BLaER1 treated with 17β-estradiol and CSF1 and Interleukin-3, amounts not matched to agents 10 nM and 100 nM (cell line): ENCODE results near the gene GAK.

ENCODE experiments used
- H3K27ac ChIP-seq, 11 experiments: shearing (Covaris generic); formaldehyde crosslinking; 2 replicates each; pipeline ENCODE4 v1.8.1; 2022
- H3K27me3 ChIP-seq, 11 experiments: shearing (Covaris generic); formaldehyde crosslinking; 2 replicates each; pipeline ENCODE4 v1.8.1; 2022
- H3K36me3 ChIP-seq, 11 experiments: shearing (Covaris generic); formaldehyde crosslinking; 2 replicates each; pipeline ENCODE4 v1.8.1; 2022
- H3K4me1 ChIP-seq, 10 experiments: shearing (Covaris generic); formaldehyde crosslinking; 2 replicates each; pipeline ENCODE4 v1.8.1; 2022
- H3K4me2 ChIP-seq, 11 experiments: shearing (Covaris generic); formaldehyde crosslinking; 2 replicates each; pipeline ENCODE4 v1.8.1; 2022
- H3K4me3 ChIP-seq, 10 experiments: shearing (Covaris generic); formaldehyde crosslinking; 2 replicates each; pipeline ENCODE4 v1.8.1; 2022
- H3K9ac ChIP-seq, 11 experiments: shearing (Covaris generic); formaldehyde crosslinking; 2 replicates each; pipeline ENCODE4 v1.8.1; 2022
- H3K9me3 ChIP-seq, 11 experiments: shearing (Covaris generic); formaldehyde crosslinking; replicated peaks in 1 of 11; 2 replicates each; pipeline ENCODE4 v1.8.1; 2022
- H4K20me1 ChIP-seq, 11 experiments: shearing (Covaris generic); formaldehyde crosslinking; 2 replicates each; pipeline ENCODE4 v1.8.1; 2022
- Cebpa-rat ChIP-seq, 11 experiments: shearing (Covaris generic); IDR thresholded peaks; 2 replicates each; pipeline ENCODE4 v1.8.1; 2022

The GAK gene

GRCh38 chr4:831483-831805 is 100.7 kb downstream of the GAK start:
- H3K4me3 ChIP-seq = peak overlapping the region in 2 of 10 experiments; percentile 7 to 26; a peak in 2 of 20 replicates
- peak overlapping the region in 10 of 11 experiments; percentile 64 to 83 (median 70); a peak in 15 of 22 replicates for H3K4me2 ChIP-seq
- peaks cover 29 to 53% (median 40%) of the 10 kb centered on the region in 11 experiments for H3K27me3 ChIP-seq
- H3K36me3 ChIP-seq = no peaks in the 10 kb centered on the region
- peak overlapping the region in 2 of 11 experiments; percentile 1 to 17; a peak in 2 of 22 replicates for H3K27ac ChIP-seq
- H3K9ac ChIP-seq = peak overlapping the region in 2 of 11 experiments; percentile 34 to 45; a peak in 3 of 22 replicates
- H3K9me3 ChIP-seq = peaks cover 5 to 16% (median 9%) of the 10 kb centered on the region in 11 experiments; a peak in 16 of 22 replicates
- H3K4me1 ChIP-seq = peaks cover 45 to 71% (median 63%) of the 10 kb centered on the region in 10 experiments
- peaks cover 0 to 64% (median 8%) of the 10 kb centered on the region in 11 experiments; a peak in 14 of 22 replicates for H4K20me1 ChIP-seq
- no peak for TF ChIP-seq Cebpa-rat (IDR thresholded peaks at IDR 0.05)

- peaks cover 0 to 63% (median 8%) of the 10 kb centered on the region in 11 experiments; a peak in 14 of 22 replicates for H4K20me1 ChIP-seq
- H3K4me3 ChIP-seq = peak overlapping the region in 3 of 10 experiments; percentile 7 to 26 (median 21); a peak in 2 of 20 replicates
- peak overlapping the region in 8 of 11 experiments; percentile 1 to 45 (median 34); a peak in 9 of 22 replicates for H3K9ac ChIP-seq
- H3K9me3 ChIP-seq = peaks cover 5 to 16% (median 9%) of the 10 kb centered on the region in 11 experiments; a peak in 15 of 22 replicates
- peaks cover 32 to 56% (median 43%) of the 10 kb centered on the region in 11 experiments for H3K27me3 ChIP-seq
- no peaks in the 10 kb centered on the region for H3K36me3 ChIP-seq
- H3K4me1 ChIP-seq = peaks cover 45 to 71% (median 63%) of the 10 kb centered on the region in 10 experiments
- H3K4me2 ChIP-seq = peak overlapping the region; percentile 64 to 83 (median 68)
- H3K27ac ChIP-seq = peak overlapping the region in 6 of 11 experiments; percentile 14 to 41 (median 26); a peak in 7 of 22 replicates
- TF ChIP-seq Cebpa-rat (IDR thresholded peaks at IDR 0.05) = no peak
These were observed 101.3 kb downstream of the GAK start for GRCh38 chr4:830601-831482.

GRCh38 chr4:829761-830600 is 102.1 kb downstream of the GAK start:
- Histone ChIP-seq H3K4me3 (no peak overlapping the region; a peak in 1 of 20 replicates), H3K4me2 (peak overlapping the region; percentile 64 to 83 (median 68)), H3K9me3 (peaks cover 5 to 16% (median 9%) of the 10 kb centered on the region in 11 experiments; a peak in 15 of 22 replicates), H3K4me1 (peaks cover 46 to 70% (median 62%) of the 10 kb centered on the region in 10 experiments), H3K36me3 (no peaks in the 10 kb centered on the region), H4K20me1 (peaks cover 0 to 59% (median 13%) of the 10 kb centered on the region in 11 experiments; a peak in 16 of 22 replicates), H3K27me3 (peaks cover 40 to 65% (median 51%) of the 10 kb centered on the region in 11 experiments), H3K9ac (peak overlapping the region in 8 of 11 experiments; percentile 1 to 44 (median 26); a peak in 8 of 22 replicates), H3K27ac (peak overlapping the region in 6 of 11 experiments; percentile 14 to 41 (median 26); a peak in 7 of 22 replicates)
- TF ChIP-seq Cebpa-rat (IDR thresholded peaks at IDR 0.05) = no peak

- H3K4me1 ChIP-seq = peaks cover 53 to 70% (median 62%) of the 10 kb centered on the region in 10 experiments
- H3K9me3 ChIP-seq = peaks cover 5 to 16% (median 9%) of the 10 kb centered on the region in 11 experiments; a peak in 15 of 22 replicates
- H3K4me3 ChIP-seq = no peak overlapping the region
- peaks cover 0 to 59% (median 20%) of the 10 kb centered on the region in 11 experiments; a peak in 16 of 22 replicates for H4K20me1 ChIP-seq
- H3K36me3 ChIP-seq = no peaks in the 10 kb centered on the region
- no peak for TF ChIP-seq Cebpa-rat (IDR thresholded peaks at IDR 0.05)
- peak overlapping the region in 2 of 11 experiments; percentile 14 to 31; a peak in 1 of 22 replicates for H3K9ac ChIP-seq
- H3K27me3 ChIP-seq = peaks cover 47 to 72% (median 58%) of the 10 kb centered on the region in 11 experiments
- peak overlapping the region; percentile 4 to 83 (median 67); a peak in 12 of 22 replicates for H3K4me2 ChIP-seq
- no peak overlapping the region; a peak in 1 of 22 replicates for H3K27ac ChIP-seq
These were observed 102.8 kb downstream of the GAK start for GRCh38 chr4:829291-829690.

- Histone ChIP-seq H4K20me1 (peaks cover 0 to 59% (median 25%) of the 10 kb centered on the region in 11 experiments; a peak in 17 of 22 replicates), H3K9me3 (peaks cover 5 to 16% (median 9%) of the 10 kb centered on the region in 11 experiments; a peak in 15 of 22 replicates), H3K9ac (no peak overlapping the region), H3K4me1 (peaks cover 53 to 70% (median 62%) of the 10 kb centered on the region in 10 experiments), H3K36me3 (no peaks in the 10 kb centered on the region), H3K4me3 (no peak overlapping the region), H3K4me2 (peak overlapping the region in 4 of 11 experiments; percentile 67 to 79 (median 70); a peak in 1 of 22 replicates), H3K27me3 (peaks cover 53 to 77% (median 63%) of the 10 kb centered on the region in 11 experiments), H3K27ac (no peak overlapping the region)
- TF ChIP-seq Cebpa-rat (IDR thresholded peaks at IDR 0.05) = no peak
These were observed 103.4 kb downstream of the GAK start for GRCh38 chr4:828641-829271.

- peaks cover 66 to 90% (median 77%) of the 10 kb centered on the region in 11 experiments for H3K27me3 ChIP-seq
These were observed 104.7 kb downstream of the GAK start for GRCh38 chr4:827209-828081.

More at GRCh38 chr4:827209-828081, 104.7 kb downstream of the GAK start:
- H3K4me3 ChIP-seq = no peak overlapping the region
- H3K9me3 ChIP-seq = peaks cover 5 to 14% (median 9%) of the 10 kb centered on the region in 11 experiments; a peak in 15 of 22 replicates
- no peaks in the 10 kb centered on the region for H3K36me3 ChIP-seq
- no peak overlapping the region for H3K9ac ChIP-seq
- H4K20me1 ChIP-seq = peaks cover 0 to 62% (median 38%) of the 10 kb centered on the region in 11 experiments; a peak in 17 of 22 replicates
- TF ChIP-seq Cebpa-rat (IDR thresholded peaks at IDR 0.05) = no peak
- no peak overlapping the region for H3K27ac ChIP-seq
- H3K4me1 ChIP-seq = peaks cover 40 to 67% (median 56%) of the 10 kb centered on the region in 10 experiments
- H3K4me2 ChIP-seq = no peak overlapping the region; a peak in 1 of 22 replicates
